ENCODE data around the gene ERC1.

GRCh38 chr12:1497161-1497560 is 506.1 kb downstream of the ERC1 start:
- TF ChIP-seq POLR2A (IDR thresholded peaks at IDR 0.05; ENCODE audit: low read length): no peak
- TF ChIP-seq GATA1 (IDR thresholded peaks at IDR 0.05; ENCODE audit: low read depth, low read length): no peak
